COR-L47 (cell line): ENCODE measurements around the gene SLC2A13.
"Not testable (repeated sequence)": the region's sequence is repeated elsewhere in the genome, so short reads cannot be mapped to it uniquely, and the experiment has no call there.

Experiments used
- DNase-seq: peaks from one replicate; lab custom pipeline; 2025; lab: John Stamatoyannopoulos, UW

Gene SLC2A13

DNA sequence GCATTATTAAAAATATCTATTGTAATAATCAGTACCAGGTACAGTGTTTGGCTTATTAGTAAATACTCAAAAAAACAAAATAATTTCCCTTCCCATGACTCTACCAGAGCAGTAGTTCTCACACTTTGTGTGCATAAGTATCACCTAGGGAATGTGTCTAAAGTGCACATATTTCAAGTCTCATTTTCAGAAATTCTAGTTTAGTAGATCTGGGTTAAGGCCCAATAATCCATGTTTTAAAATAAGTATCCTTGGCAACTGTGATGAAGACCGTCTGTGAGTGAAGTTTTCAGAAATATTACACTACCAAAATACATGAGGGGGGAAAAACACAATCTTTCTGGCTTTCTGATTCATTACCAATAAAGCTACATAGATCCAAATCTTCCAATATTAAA is 237.6 kb downstream of the SLC2A13 start:
- no peak for DNase-seq

DNA sequence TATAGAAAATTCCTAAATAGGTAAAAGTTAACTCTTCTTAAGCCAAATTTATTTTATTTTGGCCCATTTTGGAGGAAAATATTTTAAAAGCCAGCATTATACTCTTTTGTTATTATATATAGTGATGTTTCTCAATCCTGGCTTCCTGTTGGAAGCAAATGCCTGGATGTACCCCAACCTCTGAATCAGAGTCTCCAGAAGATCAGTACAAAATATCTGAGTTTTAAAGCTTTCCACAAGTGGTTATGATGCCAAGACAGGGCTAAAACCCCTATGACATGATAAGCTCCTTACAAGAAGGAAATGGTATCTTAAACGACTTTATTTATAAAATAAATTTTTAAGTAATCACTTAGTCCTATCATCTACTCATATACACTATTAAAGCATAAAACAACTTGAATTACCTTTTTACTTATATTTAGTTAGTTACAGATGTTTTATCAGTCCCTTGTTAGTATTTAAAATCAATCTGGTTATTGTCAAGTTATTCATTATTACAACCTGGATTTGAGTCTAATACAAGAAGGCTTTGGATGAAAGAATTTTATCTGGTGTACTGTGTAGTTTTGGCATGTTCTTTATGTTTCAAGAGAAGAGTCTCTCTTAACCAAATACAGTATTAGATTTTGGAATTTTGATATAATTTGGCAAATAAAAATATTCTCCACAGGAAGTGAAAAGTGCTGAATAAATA is 238.1 kb downstream of the SLC2A13 start:
- no peak for DNase-seq

DNA sequence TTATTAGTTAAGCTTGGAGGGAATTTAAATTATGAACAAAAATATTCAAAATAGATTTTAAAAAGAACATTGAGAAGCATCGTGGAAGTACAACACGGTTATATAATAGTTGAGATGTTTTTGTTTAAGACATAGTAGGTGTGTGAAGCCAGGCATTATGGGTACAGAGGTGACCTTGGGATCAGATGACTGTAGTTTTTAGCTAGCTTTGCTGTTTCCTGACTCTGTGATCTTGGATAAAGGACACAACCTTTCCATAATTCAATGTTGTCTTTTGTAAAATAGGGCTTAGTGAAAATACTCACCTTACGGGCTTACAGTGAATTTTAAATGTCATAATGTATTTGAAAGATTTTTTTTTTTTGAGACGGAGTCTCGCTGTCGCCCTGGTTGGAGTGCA is 239.7 kb downstream of the SLC2A13 start:
- DNase-seq, result no peak

DNA sequence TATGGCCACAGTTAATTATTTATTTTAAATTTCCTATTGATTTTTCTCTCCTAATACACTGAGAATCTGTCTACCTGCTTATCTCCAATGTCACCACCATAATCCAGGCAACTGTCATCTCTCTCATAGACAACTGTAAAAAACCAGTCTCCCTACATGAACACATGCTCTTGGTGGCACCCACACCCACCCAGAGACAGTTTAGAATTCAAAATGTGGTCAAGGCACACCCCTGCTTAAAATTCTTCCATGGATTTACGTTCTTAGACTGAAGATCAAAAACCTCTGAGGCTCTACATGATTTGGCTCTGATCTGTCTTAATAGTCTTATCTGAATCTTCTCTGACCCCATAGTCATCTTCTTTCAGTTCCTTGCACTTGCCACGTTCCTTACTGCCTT is 245.2 kb downstream of the SLC2A13 start:
- DNase-seq, result no peak

DNA sequence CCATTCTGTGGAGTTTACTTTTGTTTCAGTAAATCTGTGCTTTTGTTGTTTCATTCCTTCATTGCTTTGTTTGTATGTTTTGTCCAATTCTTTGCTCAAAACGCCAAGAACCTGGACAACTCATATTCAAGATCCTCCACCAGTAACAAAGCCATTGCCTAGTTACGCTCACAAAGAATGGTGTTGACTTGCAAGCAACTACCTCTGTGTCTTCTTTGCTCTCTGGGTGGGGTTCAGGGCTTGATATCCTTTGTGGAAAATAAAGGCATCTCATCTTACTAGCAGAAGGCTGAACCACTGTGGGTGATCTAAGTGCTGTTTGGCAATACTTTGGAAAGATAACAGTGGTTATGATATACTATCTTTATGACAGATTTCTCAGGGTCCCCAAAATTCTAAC is 252.9 kb downstream of the SLC2A13 start:
- no peak for DNase-seq

DNA sequence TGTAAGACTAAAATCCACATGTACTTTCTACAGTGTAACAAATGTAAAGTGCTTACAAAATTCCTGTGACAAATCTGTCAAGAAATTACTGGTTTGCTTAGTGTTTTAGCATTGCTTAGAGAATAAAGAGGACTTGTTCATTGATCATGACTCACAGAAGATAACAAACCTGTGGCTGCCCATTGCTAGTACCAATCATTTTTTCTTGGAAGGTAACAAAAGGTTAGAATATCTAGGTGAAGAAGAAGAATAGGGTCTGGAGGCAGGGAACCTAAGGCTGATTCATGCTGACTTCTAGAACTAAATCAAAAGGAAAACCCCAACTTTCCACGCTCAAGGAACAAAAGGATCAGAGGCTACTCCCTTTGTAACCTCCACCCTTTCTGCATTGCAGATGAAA is 253.5 kb downstream of the SLC2A13 start:
- DNase-seq, result no peak

DNA sequence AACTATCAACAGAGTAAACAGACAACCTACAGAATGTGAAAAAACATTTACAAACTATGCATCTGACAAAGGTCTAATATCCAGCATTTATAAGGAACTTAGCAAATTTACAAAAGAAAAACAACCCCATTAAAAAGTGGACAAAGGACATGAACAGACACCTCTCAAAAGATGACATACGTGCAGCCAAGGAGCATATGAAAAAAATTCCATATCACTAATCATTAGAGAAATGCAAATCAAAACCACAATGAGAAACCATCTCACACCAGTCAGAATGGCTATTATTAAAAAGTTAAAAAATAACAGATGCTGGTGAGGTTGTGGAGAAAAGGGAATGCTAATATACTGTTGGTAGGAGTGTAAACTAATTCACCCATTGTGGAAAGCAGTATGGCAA is 257.7 kb downstream of the SLC2A13 start:
- DNase-seq, result not testable (repeated sequence)

DNA sequence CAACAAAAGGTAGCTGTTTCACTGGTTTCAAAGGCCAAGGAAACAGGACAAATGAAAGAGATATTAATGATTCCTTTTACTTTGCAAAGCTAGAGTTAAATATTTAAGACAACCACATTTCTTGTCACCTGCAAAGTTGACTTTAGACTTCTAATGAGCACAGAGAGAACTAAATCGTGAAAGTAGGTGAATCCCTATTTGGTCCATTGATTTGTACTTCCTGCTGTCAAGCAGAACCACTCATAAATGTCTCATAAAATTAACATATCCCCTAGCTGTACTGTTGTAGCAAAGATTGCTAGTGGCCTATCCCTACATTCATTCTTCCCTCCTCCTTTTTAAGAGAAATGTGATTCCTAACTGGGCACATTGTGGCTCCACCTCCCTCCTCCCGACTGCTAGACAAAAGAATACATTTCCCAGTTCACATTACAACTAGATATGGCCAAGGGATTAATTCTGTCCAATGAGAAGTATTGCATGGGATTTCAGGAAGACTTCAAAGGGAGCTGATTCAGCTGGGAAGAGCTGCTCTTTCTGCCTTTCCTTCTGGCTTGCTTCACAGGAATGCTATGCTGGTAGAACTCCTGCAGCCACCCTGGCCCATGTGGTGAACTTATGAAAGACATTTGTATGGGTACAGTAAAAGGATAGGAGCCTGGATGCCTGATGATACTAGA is 258.8 kb downstream of the SLC2A13 start:
- DNase-seq, result no peak

DNA sequence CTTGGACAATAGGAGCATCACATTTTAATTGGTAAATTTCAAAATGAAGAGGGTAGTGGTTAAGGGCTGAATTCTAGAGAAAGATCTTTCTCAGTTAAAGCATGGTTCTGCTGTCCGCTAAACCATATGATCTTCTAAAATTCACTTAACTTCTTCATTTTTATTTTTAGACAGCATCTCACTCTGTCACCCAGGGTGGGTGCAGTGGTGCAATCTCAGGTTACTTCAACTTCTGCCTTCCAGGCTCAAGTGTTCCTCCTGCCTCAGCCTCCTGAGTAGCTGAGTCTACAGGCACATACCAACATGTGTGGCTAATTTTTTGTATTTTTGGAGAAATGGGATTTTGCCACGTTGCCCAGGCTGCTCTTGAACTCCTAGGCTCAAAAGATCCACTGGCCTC is 259.6 kb downstream of the SLC2A13 start:
- no peak for DNase-seq

DNA sequence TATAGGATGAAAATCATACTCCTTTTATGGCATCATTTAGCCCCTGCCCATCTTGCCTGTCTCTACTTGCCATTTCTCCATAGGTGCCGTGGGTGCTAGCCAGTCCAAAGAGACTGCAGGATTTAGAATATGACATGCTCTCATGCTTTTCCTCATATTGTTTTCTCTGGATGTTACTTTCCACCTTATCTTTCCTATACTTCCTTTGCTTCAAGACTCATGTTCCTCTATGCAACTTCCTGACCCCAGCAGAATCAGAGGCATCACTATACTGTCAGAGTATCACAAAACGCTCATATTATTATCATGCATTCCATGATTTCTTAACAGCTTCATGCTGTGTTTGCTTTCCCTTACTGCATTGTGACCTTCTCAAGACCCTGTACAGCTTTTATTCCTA is 265.5 kb downstream of the SLC2A13 start:
- no peak for DNase-seq

DNA sequence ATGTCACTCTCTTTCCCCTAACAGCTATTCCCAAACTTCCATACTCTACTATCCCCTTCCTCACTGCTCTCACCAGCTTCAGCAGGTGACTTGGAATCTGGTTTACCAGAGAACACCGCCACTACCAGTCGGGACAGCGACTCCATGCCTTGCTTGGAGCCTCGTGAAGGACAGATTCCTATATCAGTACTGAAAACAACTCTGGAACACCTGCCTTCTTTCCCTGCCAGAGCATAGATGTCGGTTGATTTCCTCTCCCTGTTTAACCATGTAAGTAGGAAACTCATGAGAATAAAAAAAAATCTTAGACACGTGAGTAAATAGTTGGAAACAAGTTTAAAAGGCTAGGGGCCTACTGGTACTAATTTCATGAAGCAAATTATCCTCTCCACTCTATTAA is 266.8 kb downstream of the SLC2A13 start:
- DNase-seq, result no peak

DNA sequence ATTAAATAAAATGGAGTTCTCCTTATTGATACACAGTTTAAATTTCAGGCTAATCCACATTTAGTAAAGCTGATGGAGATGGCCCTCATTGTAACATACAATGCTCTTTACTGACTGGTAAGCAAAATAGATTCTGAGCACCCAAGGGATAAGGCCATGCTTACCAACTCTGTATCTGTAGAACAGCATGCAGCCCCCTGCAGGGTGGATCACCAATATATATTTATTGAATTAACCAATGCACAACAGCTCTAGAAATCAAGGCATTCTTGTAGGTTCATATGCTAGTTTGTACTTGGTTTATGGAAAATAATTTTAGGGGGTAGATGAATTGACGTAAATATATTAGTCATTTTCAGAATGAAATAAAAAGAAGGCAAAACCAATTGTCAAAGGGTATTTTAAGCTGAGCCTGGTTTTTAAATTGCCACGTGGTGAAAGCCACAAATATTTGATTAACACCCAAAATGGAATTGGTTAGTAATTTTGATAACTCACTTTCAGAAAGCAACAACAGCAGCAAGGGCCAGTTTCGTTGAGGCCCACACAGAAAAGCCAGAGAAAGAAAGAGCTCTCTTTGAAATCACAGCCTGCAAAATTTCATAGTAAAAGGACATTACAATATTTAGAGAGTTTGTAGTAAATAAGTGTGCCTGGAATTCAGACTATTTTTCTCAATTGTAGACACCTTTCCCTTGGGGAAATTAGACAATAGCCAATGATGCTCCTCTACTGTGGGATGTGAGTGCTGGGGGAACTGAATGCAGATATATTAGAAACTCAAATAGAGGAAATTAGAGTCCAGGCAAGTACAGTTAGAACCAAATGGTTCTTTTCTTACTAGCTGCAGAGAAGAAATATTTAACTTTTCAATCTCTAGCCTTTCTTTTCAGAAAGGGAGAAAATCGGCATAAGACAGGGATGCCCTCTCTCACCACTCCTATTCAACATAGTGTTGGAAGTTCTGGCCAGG is 270.1 kb downstream of the SLC2A13 start:
- DNase-seq, result no peak

DNA sequence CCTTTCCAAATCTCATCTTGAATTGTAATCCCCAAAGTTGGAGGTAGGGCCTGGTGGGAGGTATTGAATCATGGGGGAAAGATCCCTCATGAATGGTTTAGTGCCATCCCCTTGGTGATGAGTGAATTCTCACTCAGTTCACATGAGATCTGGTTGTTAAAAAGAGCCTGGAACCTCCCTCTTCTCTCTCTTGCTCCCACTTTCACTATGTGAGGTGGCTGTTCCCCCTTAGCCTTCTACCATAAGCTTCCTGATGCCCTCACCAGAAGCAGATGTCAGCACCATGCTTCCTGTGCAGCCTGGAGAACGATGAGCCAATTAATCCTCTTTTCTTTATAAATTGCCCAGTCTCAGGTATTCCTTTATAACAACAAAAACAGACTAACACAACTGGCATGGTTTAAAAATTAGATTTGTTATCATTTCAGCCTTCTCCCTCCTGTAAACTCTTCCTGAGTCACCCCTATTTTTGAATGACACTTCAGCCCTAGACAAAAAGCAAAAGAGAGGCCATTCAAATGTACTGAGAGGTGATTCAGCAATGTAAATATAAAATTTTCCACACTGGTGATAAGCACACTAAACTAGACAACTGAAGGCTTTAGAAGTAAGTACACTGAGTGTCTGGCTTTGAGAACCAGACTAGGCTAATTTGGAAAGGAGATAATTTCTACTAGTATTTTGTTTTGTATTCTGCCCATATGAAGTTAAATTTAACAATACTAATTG is 274.1 kb downstream of the SLC2A13 start:
- no peak for DNase-seq

DNA sequence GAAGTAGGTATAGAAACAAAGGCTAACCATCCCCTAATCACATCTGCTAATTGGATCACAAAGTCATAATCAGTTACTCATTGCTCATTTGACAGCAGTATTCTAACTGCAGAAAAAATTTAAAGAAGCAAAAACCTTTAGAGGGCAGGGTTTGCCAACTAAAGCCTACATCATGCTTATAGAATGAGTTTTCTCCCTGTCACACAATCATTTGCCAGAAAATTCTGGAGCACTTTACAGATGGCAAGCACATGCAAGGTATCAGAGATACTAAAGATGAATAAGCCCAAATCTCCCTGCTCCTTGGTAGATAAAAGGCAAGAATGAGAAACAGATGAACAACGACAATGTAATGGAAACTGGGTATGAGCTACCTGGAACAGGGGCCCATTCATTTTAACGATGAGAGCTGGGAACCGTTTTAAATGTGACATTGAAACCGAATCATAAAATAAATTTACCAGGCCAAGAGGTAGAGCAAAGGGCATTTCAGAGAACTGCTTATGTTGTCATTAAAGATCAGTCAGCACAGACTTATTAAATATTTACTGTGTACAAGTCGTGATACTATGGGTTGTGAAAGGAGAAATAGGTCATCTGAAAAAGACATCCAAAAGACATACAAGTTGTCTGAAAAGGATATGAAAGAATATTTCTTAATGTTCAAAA is 274.9 kb downstream of the SLC2A13 start:
- no peak for DNase-seq

DNA sequence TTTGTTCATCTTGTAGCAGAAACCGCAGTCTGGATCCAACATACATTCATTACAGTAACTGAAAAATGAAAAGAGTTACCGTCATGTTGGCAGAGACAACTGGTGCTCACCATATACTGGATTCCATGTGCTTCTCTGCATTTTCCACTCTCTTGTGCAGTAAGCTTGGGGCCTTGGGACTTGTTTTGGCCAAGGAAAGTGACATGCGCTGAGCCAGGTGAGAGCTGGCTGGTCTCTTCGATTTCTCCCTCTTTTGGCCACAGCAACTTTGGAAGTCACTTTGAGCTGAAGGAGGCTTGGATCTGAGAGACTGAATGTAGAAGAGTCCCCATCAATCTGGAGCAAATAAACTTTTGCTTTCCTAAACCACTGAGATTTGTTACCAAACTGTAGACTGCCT is 275.7 kb downstream of the SLC2A13 start:
- DNase-seq, result no peak

DNA sequence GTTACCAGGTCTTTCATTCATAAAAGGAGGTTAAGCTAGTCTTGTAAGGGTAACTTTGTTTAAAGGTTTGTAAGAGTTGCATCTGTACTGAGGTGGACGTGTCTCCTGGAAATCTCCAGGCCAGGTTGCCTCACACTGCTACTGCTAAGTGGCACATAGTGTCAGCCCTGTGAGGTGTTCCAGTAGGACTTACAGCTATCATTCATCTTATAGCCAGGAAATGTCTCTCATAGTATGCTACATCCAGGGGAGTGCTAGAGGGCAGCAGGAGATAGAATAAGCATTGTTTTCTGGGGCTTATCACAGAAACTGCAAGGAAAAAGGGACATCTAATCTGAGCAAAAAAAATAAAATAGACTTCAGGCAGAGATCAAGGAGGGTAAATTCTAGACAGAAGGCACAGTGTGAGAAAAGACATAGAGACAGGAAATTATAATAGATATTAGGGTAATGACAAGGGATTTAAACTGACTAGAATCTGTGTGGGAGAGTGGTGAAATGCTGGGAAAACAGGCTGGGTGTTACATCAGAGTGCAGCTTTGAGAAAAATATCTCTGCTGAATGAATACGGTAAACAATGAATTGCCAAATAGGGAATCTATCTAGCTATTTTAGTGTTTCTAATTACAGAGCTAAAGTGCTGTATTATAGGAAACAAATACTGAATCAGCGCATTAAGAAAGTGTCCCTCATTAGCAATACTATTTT is 281.2 kb downstream of the SLC2A13 start:
- no peak for DNase-seq

DNA sequence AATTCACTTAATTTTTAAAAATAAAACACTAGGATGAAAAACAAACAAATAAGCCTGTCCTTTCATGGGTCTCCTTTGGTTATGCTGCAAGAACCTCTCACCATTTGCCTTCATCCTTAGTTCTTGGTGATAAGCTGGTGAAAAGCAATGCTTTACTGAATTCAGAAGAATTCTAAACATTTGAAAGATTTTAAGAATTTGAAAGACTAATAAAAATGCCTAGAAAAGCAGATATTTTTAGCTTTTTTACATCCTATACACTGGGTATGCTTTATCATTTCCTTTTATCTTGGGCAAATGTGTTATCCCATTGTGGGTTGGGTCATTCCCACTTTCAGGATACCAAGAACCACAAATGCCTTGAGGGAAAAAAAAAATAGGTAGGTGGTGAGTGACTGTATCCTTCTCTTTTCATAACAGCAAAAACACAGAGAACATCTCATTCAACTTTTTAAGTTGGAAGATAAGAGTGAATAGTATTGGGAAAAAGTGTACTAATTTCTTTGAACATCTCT is 289.2 kb downstream of the SLC2A13 start:
- DNase-seq, result no peak

DNA sequence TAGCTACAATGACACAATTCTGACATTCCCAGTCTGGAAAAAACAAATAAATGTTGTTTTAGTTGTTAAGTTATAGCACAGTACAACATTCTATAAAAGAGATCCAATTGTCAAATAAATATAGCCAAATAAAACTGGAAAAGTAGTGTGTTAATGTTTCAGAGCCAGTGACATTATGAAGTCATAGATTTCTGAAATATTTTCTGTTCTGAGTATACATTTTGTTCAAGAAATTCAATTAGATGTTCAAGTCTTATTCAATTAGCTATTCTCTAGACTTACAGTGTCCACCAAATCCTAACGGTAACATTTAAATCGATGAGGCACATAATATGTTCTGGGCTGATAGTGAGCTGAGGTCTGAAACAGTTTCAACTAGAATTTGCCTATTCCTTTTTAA is 290.1 kb downstream of the SLC2A13 start:
- DNase-seq, result no peak

DNA sequence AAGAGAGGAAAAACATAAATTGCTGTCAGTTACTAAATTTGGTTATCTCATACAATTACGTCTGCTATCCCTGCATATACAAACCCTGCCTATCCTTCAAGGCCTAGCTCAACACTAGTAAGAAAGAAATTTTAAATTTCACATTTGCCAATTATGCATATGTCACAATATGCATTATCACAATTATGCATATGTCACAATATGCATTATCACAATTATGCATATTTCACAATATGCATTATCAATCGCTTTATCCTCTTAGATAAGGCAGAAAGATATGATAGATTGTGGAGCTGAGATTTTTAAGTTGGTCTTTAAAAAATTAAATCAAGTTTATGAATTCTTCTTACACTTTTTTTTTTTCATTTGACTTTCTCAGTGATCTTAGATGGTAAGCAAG is 291.3 kb downstream of the SLC2A13 start:
- DNase-seq, result no peak

DNA sequence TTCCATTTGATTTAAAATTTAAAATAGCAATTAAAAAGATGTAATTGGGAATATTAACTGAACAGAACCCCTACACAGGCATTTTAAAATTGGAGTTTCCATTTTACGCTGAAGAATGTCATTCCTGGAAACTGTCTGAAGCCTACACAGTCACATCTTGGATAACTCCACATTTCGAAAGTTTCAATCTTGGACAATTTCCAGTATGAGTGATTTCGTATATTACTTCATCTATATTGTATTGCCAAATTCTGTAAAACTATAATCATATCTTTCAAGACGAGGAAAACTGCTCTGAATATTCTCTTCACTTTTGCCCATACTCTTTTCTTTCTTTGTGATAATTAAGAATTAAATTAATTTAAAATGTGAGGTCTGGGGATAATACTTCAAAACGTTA is 292.1 kb downstream of the SLC2A13 start:
- no peak for DNase-seq

DNA sequence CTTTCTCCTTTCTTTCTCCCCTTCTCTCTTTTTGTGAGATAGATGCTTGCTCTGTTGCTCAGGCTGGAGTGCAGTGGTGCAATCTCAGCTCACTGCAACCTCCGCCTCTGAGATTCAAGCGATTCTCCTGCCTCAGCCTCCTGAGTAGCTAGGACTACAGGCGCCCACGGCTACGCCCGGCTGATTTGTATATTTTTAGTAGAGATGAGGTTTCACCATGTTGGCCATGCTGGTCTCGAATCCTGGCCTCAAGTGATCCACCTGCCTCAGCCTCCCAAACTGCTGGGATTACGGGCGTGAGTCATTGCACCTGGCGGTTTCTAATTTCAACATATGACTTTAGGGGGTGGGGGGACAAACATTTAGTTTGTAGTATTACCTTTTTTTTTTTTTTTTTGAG is 293.4 kb downstream of the SLC2A13 start:
- DNase-seq, result not testable (repeated sequence)
